Neural progenitor cell (in vitro differentiated cells): Measurements from ENCODE around the gene ARHGEF12.

ENCODE experiments used
- EZH2 ChIP-seq: fragments of 200-600 bp; sonication (generic); IDR thresholded peaks from 2 replicates; pipeline ENCODE4 v1.6.1; 2017; ENCODE audit warnings: antibody characterized with exemption, mild to moderate bottlenecking, moderate library complexity
- TF ChIP-seq, protein P1 (sequence below): fragments of 200-600 bp; sonication (generic); IDR thresholded peaks from 2 replicates; pipeline ENCODE4 v1.5.1; 2017; ENCODE audit warnings: antibody characterized with exemption, mild to moderate bottlenecking

DNA sequence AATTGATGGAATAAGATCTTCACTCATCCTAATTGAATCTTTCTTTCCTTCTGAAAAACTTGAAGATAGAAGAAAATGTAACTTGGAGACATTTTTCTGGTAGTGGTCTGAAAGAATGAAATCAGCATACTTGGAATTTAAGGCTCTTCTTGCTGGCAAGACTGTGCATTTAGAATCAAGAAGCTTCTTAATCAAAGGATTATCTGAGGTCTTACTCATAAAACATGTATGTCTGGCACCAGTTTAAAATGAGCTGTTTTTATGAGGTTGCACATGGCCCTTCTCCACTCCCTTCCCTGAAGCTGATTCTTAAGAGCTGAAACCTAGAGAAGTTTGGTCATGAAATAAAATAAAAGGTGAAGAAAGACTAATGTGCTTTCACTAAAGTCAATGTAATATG, 77.3 kb downstream of the ARHGEF12 start:
- TF ChIP-seq, protein P1, sequence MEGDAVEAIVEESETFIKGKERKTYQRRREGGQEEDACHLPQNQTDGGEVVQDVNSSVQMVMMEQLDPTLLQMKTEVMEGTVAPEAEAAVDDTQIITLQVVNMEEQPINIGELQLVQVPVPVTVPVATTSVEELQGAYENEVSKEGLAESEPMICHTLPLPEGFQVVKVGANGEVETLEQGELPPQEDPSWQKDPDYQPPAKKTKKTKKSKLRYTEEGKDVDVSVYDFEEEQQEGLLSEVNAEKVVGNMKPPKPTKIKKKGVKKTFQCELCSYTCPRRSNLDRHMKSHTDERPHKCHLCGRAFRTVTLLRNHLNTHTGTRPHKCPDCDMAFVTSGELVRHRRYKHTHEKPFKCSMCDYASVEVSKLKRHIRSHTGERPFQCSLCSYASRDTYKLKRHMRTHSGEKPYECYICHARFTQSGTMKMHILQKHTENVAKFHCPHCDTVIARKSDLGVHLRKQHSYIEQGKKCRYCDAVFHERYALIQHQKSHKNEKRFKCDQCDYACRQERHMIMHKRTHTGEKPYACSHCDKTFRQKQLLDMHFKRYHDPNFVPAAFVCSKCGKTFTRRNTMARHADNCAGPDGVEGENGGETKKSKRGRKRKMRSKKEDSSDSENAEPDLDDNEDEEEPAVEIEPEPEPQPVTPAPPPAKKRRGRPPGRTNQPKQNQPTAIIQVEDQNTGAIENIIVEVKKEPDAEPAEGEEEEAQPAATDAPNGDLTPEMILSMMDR: no peak
- TF ChIP-seq EZH2: no peak
